Parathyroid adenoma (tissue), 2 donors: Measurements from ENCODE around the gene SMARCC2.

Experiments
- H2AFZ ChIP-seq: fragments of 300-600 bp; sonication (generic); one replicate; pipeline ENCODE4 v1.7.0; 2017; ENCODE audit warnings: antibody characterized with exemption, mild to moderate bottlenecking
- H3K27ac ChIP-seq: fragments of 300-600 bp; sonication (generic); one replicate; pipeline ENCODE4 v1.7.0; 2017
- H3K27me3 ChIP-seq: fragments of 300-600 bp; sonication (generic); one replicate; pipeline ENCODE4 v1.7.0; 2017; ENCODE audit warnings: low read length; ENCODE audit not compliant: control insufficient read depth, insufficient read depth
- H3K36me3 ChIP-seq: fragments of 300-600 bp; sonication (generic); one replicate; pipeline ENCODE4 v1.7.0; 2017; ENCODE audit warnings: low read length; ENCODE audit not compliant: control insufficient read depth, insufficient read depth
- H3K4me1 ChIP-seq: fragments of 300-600 bp; sonication (generic); one replicate; pipeline ENCODE4 v1.7.0; 2017; ENCODE audit warnings: control low read depth
- H3K4me2 ChIP-seq: fragments of 300-600 bp; sonication (generic); one replicate; pipeline ENCODE4 v1.7.0; 2017; ENCODE audit warnings: low read length
- H3K4me3 ChIP-seq: fragments of 300-600 bp; sonication (generic); one replicate; pipeline ENCODE4 v1.7.0; 2017; ENCODE audit warnings: low read depth, low read length
- H3K79me2 ChIP-seq: fragments of 300-600 bp; sonication (generic); one replicate; pipeline ENCODE4 v1.7.0; 2017; ENCODE audit warnings: control low read depth
- H3K9ac ChIP-seq: fragments of 300-600 bp; sonication (generic); one replicate; pipeline ENCODE4 v1.7.0; 2017; ENCODE audit warnings: mild to moderate bottlenecking
- H3K9me3 ChIP-seq: fragments of 300-600 bp; sonication (generic); one replicate; pipeline ENCODE4 v1.7.0; 2017; ENCODE audit warnings: low read length; ENCODE audit not compliant: control insufficient read depth
- CTCF ChIP-seq: fragments of 300-600 bp; sonication (generic); IDR thresholded peaks from one replicate; pipeline ENCODE4 v1.7.0; 2017; ENCODE audit warnings: antibody characterized with exemption, mild to moderate bottlenecking
- donor health status: primary hyperparathyroidism.

SMARCC2 gene

GRCh38 chr12:56141946-56142784, 47.1 kb downstream of the SMARCC2 start:
- H3K4me1 ChIP-seq: peaks cover 10% of the 10 kb centered on the region
- H3K4me3 ChIP-seq: no peak overlapping the region
- no peak overlapping the region for H3K4me2 ChIP-seq
- no peaks in the 10 kb centered on the region for H3K27me3 ChIP-seq
- no peak overlapping the region for H3K9ac ChIP-seq
- H3K79me2 ChIP-seq: no peaks in the 10 kb centered on the region
- H3K27ac ChIP-seq: no peak overlapping the region
- no peaks in the 10 kb centered on the region for H3K36me3 ChIP-seq
- H3K9me3 ChIP-seq: no peaks in the 10 kb centered on the region
- H2AFZ ChIP-seq: no peak overlapping the region
- TF ChIP-seq CTCF: no peak

DNA sequence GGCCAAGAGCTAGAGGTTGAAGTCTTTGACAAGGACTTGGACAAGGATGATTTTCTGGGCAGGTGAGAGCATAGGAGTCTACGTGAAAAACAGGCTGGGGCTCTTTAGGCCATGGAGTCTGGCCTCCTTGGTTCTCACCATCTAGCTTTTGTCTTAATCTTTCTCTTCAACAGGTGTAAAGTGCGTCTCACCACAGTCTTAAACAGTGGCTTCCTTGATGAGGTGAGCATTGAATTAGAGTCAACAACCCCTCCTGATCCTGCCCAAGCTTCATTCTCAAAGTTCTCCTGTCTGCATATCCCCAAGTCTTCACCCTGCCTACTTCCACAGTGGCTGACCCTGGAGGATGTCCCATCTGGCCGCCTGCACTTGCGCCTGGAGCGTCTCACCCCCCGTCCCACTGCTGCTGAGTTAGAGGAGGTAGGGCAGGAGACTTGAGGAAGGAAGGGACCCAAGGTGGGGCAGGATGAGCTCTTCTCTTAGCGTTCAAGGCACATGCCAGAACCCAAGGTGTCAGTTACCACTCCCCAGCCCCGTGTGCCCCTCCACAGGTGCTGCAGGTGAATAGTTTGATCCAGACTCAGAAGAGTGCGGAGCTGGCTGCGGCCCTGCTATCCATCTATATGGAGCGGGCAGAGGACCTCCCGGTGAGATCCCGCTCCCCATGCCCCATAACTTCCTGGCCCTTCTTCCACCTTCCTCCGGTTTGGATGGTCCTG, 51.3 kb downstream of the SMARCC2 start:
- TF ChIP-seq CTCF: no peak
- H3K36me3 ChIP-seq: no peaks in the 10 kb centered on the region

DNA sequence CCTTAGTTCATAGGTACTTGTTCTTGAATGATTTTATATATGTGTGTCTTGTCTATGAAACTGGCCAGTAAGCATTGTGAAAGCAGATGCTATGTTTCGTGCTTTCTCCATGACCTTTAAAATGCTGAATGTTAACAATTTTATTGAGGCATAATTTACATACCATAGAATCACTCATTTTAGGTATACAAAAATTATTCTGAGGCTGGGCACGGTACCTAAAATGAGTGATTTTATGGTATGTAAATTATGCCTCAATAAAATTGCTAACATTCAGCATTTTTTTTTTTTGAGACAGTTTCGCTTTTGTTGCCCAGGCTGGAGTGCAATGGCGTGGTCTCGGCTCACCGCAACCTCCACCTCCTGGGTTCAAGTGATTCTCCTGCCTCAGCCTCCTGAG, 54.4 kb downstream of the SMARCC2 start:
- no peak overlapping the region for H3K4me3 ChIP-seq
- no peak overlapping the region for H3K27ac ChIP-seq
- H3K36me3 ChIP-seq: no peaks in the 10 kb centered on the region
- H3K4me1 ChIP-seq: no peaks in the 10 kb centered on the region
- H3K79me2 ChIP-seq: no peaks in the 10 kb centered on the region
- H3K4me2 ChIP-seq: no peak overlapping the region
- H3K27me3 ChIP-seq: no peaks in the 10 kb centered on the region
- no peak for TF ChIP-seq CTCF
- no peak overlapping the region for H2AFZ ChIP-seq
- no peaks in the 10 kb centered on the region for H3K9me3 ChIP-seq
- no peak overlapping the region for H3K9ac ChIP-seq

More for the DNA sequence above, 51.3 kb downstream of the SMARCC2 start:
- no peak overlapping the region for H3K9ac ChIP-seq
- H3K27me3 ChIP-seq: no peaks in the 10 kb centered on the region
- no peak overlapping the region for H3K4me2 ChIP-seq
- no peaks in the 10 kb centered on the region for H3K79me2 ChIP-seq
- H3K4me3 ChIP-seq: no peak overlapping the region
- no peak overlapping the region for H2AFZ ChIP-seq
- H3K4me1 ChIP-seq: no peaks in the 10 kb centered on the region
- H3K9me3 ChIP-seq: no peaks in the 10 kb centered on the region
- no peak overlapping the region for H3K27ac ChIP-seq

DNA sequence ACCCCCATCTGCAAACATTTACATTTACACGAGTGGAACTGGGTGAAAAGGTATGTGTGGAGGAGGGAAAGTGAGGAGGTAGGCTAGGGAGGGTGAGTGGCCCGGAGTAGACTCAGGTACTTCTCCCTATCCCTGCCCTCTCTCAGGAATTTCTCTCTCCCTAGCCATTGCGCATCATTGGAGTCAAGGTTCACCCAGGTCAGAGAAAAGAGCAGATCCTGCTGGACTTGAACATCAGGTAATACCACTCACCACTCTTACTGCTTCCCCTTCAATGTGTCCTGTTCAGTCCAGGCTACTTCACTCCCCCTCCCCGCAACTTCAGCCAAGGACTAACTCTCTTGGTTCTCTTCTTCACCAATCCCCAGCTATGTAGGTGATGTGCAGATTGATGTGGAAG, 58.4 kb downstream of the SMARCC2 start:
- Histone ChIP-seq H3K4me2 (no peak overlapping the region), H3K36me3 (no peaks in the 10 kb centered on the region), H3K27ac (no peak overlapping the region)

More for the DNA sequence above, 58.4 kb downstream of the SMARCC2 start:
- H3K27me3 ChIP-seq: no peaks in the 10 kb centered on the region
- no peak for TF ChIP-seq CTCF
- no peaks in the 10 kb centered on the region for H3K79me2 ChIP-seq
- H3K9ac ChIP-seq: no peak overlapping the region
- peaks cover 17% of the 10 kb centered on the region for H3K4me1 ChIP-seq
- H2AFZ ChIP-seq: no peak overlapping the region
- H3K4me3 ChIP-seq: no peak overlapping the region
- H3K9me3 ChIP-seq: no peaks in the 10 kb centered on the region
